GM19351 (cell line): Measurements from ENCODE around the gene ALKBH1.
"Not testable (repeated sequence)": the region's sequence is repeated elsewhere in the genome, so short reads cannot be mapped to it uniquely, and the experiment has no call there.

Source experiments
- ATAC-seq: cut with Tn5 transposase; IDR thresholded peaks from one replicate; pipeline ENCODE4 v1.9.1; 2021; ENCODE audit warnings: mild to moderate bottlenecking, moderate library complexity; ENCODE audit not compliant: unreplicated experiment

Gene ALKBH1

DNA sequence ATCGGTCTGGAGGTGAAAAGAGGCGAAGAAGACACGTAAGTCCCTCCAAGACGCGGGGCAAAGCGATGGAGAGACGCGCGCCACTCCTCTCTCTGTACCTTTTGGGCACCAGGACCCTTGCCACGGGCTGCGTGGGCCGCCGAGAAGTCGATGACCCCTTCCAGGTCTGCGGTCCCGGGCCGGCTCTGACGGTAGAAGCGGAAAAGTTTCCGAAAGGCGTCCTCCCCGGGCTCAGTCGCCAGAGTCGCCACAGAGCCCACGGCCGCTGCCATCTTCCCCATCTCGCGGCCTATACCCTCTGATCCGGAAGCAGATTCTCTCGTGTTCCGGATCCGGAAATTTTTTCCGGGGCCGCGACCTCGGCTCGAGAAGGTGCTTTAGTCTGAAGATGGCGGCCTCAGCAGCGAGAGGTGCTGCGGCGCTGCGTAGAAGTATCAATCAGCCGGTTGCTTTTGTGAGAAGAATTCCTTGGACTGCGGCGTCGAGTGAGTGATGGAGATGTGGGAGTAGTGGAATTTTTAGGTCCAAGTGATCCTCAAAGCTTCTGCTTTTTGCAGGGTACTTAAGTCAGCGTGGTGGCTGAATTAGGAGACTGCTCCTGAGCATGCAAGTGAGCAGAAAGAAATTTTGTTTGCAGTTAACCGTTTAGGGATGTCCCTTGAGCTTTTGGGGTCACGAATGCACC lies at the start of gene ALKBH1, which contains the start of gene SLIRP:
ALKBH1 (minus strand) TSS at position 300 of the 685 bp plus-strand sequence; CDS start at position 281, 19 bp downstream.
SLIRP (plus strand) TSS at position 380 of the 685 bp plus-strand sequence; CDS start at position 389, 9 bp downstream.
- ATAC-seq = peak; percentile 98

GRCh38 chr14:77752799-77753516 lies 45.1 kb upstream of the ALKBH1 start:
- ATAC-seq = no peak

DNA sequence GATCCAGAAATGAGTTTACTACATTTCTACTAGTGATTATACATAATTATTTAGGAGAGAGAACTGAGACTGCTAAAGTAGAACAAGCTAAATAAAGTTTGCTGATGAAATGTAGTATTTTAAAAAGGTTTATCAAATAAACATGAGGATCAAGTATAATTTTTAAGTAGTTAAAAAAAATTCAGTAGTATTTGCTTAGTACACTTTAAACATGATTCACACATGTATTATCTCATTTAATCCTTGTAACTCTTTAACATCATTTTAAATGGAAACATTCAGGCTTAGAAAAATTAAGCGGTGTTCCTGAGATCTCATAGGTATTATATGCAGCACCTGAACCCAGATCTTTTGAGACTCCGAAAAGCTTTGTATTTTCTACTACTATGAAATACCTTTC lies 44.4 kb upstream of the ALKBH1 start:
- ATAC-seq = no peak

DNA sequence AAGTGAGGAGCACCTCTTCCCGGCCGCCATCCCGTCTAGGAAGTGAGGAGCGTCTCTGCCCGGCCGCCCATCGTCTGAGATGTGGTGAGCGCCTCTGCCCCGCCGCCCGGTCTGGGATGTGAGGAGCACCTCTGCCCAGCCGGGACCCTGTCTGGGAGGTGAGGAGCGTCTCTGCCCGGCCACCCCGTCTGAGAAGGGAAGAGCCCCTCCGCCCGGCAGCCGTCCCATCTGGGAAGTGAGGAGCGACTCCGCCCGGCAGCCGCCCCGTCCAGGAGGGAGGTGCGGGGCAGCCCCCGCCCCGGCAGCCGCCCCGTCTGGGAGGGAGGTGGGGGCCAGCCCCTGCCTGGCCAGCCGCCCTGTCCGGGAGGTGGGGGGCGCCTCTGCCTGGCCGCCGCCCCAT lies 39.6 kb upstream of the ALKBH1 start:
- ATAC-seq = not testable (repeated sequence)

DNA sequence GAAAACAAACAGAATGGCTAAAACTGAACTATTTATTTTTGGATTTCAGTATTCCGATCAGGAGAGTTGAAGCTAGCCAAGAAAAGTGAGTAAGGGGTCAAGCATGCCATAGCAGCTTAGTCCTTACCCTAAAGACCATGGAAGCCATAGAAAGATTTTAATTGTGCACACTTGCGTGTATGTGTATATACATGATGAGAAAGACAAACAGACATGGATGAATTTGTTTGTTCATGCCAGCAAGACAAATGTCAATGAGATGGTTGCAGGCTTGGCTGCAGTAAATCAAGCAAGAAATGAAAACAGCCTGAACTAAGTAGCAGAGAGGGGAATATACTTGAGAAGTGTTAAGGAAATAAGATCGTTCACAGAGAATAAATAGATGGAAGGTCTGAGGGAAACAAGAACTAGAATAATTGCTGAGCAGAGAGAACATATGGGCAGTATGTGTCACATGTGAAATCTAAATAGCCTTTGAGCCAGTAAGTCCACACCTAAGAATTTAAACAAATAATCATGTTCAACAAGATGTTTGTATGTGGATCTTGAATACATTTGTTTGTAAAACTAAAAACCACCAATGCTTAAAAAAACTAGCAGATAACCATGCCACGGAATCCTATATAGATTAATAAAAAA lies 38.4 kb upstream of the ALKBH1 start:
- no peak for ATAC-seq

- ATAC-seq = no peak
These were observed 33.6 kb upstream of the ALKBH1 start for GRCh38 chr14:77741438-77741837.

GRCh38 chr14:77738559-77739250 lies 30.9 kb upstream of the ALKBH1 start:
- peak; percentile 98 for ATAC-seq

GRCh38 chr14:77730976-77731497 lies 23.2 kb upstream of the ALKBH1 start:
- ATAC-seq = no peak

DNA sequence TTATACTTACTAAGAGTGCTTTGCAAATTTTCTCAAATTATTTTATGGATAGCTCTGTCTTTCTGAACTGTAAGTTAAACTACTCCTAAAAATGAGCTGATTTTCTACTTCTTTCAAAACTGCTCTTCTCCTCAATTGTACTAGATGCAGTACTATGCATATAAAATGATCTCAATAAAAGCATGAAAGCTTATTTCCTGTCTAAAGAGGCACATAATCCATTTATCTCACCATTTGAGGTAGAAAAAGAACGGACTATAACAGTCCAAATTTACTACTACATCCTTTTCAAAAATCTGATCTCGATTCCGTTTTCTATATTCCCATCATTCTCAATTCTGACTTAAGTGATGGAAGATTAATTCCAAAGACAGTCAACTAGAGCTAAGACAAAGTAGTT lies 14.5 kb upstream of the ALKBH1 start:
- no peak for ATAC-seq

GRCh38 chr14:77721437-77721836 lies 13.6 kb upstream of the ALKBH1 start:
- no peak for ATAC-seq

- ATAC-seq = no peak
These were observed 9.9 kb upstream of the ALKBH1 start for GRCh38 chr14:77717608-77718305.

GRCh38 chr14:77714926-77715325 lies 7.1 kb upstream of the ALKBH1 start:
- ATAC-seq = no peak

- ATAC-seq = no peak
These were observed 2.5 kb upstream of the ALKBH1 start for GRCh38 chr14:77710364-77710763.

- ATAC-seq = no peak
These were observed 1.6 kb upstream of the ALKBH1 start for GRCh38 chr14:77709412-77709811.

GRCh38 chr14:77708749-77709148 lies 926 bp upstream of the ALKBH1 start:
- ATAC-seq = no peak

GRCh38 chr14:77707355-77707723 lies 484 bp downstream of the ALKBH1 start:
- peak; percentile 25 for ATAC-seq

DNA sequence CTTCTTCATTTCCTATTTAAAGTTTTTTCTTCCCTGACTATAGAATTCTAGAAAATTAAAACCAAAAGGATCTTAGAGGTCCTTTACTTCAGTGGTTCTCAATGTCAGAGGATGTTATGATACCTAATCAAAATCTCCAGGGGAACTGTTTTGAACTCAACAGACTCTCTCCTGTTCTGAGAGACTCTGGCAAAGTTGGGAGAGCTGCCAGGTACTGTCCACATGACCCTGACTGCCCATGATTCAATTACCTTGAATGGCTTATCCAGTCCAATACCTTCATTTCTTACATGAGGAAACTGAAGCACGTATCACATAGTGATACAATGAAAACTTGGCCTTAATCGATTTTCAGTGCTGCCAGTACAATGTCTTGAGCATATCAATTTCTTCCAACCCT lies 16.6 kb downstream of the ALKBH1 start:
- ATAC-seq = no peak

DNA sequence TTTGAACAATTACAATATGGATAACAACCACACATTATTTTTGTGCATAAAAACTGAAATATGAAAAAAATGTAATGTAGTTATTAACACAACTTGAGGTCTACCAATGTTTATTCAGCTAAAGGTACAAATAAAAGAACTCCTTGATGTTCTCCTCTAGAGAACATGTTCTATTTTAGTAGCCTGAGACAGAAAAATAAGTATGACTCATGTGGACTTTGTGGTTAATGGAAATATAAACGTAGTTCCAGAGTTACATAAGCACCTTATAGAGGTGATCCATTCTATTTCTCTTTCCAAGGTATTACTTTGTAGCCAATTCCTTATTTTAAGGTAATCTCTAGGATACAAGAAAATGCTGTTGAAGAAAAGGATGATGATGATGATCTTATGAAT lies 25.7 kb downstream of the ALKBH1 start:
- ATAC-seq = no peak

DNA sequence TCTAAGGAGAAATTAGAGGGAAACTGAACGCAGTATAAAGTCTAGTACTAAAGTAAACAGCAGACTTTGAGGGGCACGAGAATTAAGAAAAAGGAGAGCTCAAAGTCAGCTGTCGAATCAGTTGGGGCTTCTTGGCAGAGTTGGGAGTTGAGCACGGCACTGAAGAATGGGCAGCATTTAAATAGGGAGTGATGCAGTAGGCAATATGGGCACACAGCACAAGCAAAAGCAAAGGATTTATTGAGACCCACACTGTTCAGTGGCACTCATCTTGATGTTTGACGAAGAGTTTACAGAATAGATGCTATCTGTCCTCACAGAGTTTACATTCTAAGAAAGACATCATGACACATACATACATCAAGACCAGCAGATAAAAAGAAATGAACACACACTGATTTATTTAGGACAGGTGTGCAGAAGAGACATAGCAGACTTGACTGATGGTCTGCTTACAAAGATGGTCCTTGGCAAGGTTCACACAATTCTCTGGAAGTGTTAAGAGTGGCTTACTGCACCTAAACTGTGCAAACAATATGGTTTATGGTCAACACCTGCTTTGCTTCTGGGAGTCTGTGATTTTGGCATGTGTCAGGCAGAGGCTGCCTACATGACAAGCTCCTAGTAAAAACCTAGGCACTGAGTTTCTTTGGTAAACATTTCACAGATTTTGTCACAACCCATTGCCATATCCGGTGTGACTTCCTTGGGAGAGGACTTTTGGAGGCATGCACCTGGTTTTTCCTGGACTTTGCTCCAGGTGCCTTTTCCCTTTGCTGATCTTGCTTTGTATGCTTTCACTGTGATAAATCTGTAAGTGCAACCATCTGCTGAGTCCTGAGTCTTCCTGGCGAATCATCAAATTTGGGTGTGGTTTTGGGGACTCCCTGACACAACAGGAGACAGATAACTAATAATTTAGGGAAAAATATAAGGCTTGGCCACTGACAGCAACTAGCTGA lies 26.3 kb downstream of the ALKBH1 start:
- ATAC-seq = no peak
